Immature natural killer cell (primary cell): ENCODE measurements around the gene PPP1R13B. TPM values are rescaled to one million over a fixed set of nuclear protein-coding genes. Genes with fewer than 3 reads are reported as not detected.

Source experiments
- DNase-seq, 3 donors: peaks; one replicate each; pipeline ENCODE4 v3.0.0; 2022; ENCODE audit warnings: mixed read lengths in 1 of 3
- H3K27ac Mint-ChIP-seq, 6 donors: one replicate each; pipeline ENCODE4 v1.8.0; 2020; ENCODE audit warnings: mixed read lengths in 6 of 6, mild to moderate bottlenecking in 5 of 6, inconsistent platforms in 4 of 6, moderate library complexity in 3 of 6
- H3K27me3 Mint-ChIP-seq, 3 donors: one replicate each; pipeline ENCODE4 v1.8.0; 2020 to 2021; ENCODE audit warnings: low read depth in 3 of 3, mild to moderate bottlenecking in 3 of 3, mixed read lengths in 3 of 3, moderate library complexity in 3 of 3, inconsistent platforms in 1 of 3
- H3K36me3 Mint-ChIP-seq, 3 donors: one replicate each; pipeline ENCODE4 v1.8.0; 2020; ENCODE audit warnings: mixed read lengths in 3 of 3, inconsistent platforms in 2 of 3, mild to moderate bottlenecking in 2 of 3
- H3K4me1 Mint-ChIP-seq, 2 donors: one replicate each; pipeline ENCODE4 v1.8.0; 2020; ENCODE audit warnings: inconsistent platforms in 2 of 2, mild to moderate bottlenecking in 2 of 2, mixed read lengths in 2 of 2, moderate library complexity in 1 of 2
- H3K4me3 Mint-ChIP-seq, 5 donors: one replicate each; pipeline ENCODE4 v1.8.0; 2020; ENCODE audit warnings: mild to moderate bottlenecking in 5 of 5, mixed read lengths in 5 of 5, inconsistent platforms in 3 of 5, moderate library complexity in 3 of 5
- H3K9me3 Mint-ChIP-seq, 6 donors: one replicate each; pipeline ENCODE4 v1.8.0; 2020; ENCODE audit warnings: mild to moderate bottlenecking in 6 of 6, mixed read lengths in 6 of 6, inconsistent platforms in 4 of 6, moderate library complexity in 3 of 6
- polyA plus RNA-seq, 3 donors: library from polyadenylated mRNA; unstranded; fragments of 300-500 nt; fragmentation: Illumina TruSeq; gene quantifications; one replicate each; pipeline ENCODE4 v1.2.3, GENCODE V29; 2021

Gene PPP1R13B
- polyA plus RNA-seq, 3 donors from 2014 or later: 0.85 to 6.7 (median 4.1) TPM

DNA sequence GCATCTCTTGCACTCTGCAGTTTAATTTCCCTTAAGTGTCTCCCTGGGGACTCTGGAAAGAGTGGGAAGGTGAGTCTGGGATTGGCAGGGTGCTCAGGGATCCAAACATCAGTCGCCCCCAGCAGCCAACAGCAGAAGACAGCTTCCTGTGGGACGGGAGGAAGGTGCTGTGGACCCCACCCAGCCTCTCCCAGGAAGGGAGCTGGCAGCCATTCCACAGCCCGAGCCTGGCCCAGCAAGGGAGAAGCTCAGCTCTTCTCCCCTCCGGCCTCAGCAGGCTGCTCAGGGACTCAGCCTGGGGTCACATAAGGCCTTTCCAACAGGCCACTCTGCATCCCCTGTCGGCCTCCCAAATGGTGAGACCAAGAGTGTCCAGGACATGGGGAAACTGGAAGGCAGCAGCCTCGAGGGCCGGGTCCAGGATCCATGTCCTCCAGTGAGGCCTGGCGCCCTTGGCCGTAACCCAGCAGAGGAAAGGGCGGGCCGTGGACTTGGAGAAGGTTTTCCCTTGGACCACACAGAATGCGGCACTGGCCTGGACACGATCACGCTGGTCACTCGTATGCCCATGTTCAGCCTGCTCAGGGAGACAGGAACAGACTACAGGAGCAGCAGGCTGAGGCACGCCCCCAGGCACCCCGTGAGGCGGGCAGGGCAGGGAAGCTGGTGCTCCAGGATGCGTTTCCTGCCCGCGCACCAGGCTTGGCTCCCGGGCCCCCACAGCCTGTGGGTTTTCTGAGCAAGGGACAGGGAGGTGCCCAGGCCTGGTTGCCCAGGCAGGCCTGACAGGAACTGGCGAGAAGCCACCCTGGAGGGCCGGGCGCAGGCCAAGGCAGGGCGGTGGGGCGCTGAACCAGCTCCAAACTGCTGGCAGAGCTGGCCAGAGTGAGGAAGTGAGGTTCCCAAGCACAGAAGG is 135.6 kb downstream of the PPP1R13B start:
- Mint-ChIP-seq H3K27ac (no peak overlapping the region), H3K4me1 (peaks cover 13 to 14% of the 10 kb centered on the region in 2 donors), H3K4me3 (no peak overlapping the region), H3K9me3 (no peaks in the 10 kb centered on the region), H3K36me3 (no peaks in the 10 kb centered on the region), H3K27me3 (peaks cover 4 to 16% (median 6%) of the 10 kb centered on the region in 3 donors)
- no peak for DNase-seq

DNA sequence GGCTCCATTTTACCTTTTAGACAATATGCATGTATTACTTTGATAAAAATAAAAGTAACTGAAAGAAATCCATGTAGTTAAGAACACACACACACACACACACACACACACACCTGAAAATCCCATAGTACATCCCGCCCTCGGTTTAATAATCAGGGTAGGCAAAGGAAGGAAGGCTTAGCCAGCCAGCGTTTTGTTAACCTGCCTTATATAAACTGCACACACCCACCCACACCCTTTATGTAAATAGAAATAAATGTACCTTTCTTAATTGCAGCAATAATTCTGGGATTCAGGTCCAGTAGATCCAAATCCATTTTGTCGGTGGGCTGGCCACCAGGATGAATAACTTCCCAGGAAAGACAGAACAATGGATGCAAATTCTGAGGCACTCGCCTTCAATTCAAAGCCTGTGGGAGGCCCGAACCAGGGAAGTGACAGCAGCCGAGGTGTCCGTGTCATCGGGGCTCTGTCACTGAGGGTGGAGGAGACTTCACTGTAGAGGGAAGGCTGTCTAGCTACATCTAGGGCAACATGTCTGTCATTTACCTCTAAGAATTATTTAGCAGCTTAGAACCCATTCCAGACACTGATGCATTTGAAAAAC is 136.5 kb downstream of the PPP1R13B start:
- Mint-ChIP-seq H3K4me1 (peaks cover 13 to 14% of the 10 kb centered on the region in 2 donors), H3K27me3 (peaks cover 4 to 16% (median 6%) of the 10 kb centered on the region in 3 donors), H3K27ac (peak overlapping the region in 1 of 6 donors; percentile 28), H3K9me3 (no peaks in the 10 kb centered on the region), H3K36me3 (no peaks in the 10 kb centered on the region), H3K4me3 (no peak overlapping the region)
- DNase-seq: no peak

DNA sequence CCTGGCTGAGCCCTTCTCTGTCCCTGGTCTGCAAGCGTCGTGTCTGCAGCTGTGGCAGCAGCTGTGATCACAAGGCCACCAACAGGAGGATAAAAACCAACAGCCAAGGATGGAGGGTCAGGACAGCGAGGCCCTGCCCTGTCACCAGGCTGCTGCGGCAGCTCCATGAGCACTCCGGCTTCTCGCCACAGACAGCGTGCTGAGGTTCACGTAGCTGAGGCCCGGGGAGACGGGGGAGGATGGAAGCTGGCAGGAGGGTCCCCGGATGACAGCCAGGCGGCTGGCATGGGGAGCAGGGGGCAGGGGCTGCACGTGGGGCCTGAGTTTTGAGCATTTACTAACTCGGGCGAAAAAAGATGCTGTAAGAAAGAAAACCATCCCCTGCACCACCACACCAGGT is 137.6 kb downstream of the PPP1R13B start:
- H3K27ac Mint-ChIP-seq: no peak overlapping the region
- no peak overlapping the region for H3K4me3 Mint-ChIP-seq

DNA sequence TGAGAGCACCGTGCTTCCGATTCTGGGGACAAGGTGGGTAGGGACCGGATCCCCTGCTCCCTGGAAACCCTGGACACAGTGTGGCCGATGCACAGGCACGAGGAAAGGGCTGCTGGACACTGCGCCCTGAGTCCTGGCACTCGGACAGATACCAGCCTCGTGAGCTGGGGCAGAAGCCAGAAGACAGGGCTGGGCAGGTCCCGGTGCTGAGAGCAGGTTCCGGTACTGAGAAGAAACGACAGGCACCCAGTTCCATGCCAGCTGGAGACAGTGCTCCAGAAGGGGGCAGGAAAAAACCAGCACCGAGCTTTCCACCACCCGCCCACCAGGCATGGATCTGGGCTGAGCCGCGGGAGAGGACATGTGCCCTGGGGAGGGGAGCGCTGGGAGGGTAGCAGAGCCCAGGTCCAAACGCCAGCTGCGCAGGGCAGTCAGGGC is 138.6 kb downstream of the PPP1R13B start:
- H3K27me3 Mint-ChIP-seq: peaks cover 3 to 13% (median 3%) of the 10 kb centered on the region in 3 donors
- H3K4me1 Mint-ChIP-seq: peaks cover under 1 to 6% of the 10 kb centered on the region in 2 donors
- no peaks in the 10 kb centered on the region for H3K9me3 Mint-ChIP-seq
- H3K36me3 Mint-ChIP-seq: peaks cover 0 to 2% (median 0%) of the 10 kb centered on the region in 3 donors
- no peak overlapping the region for H3K4me3 Mint-ChIP-seq
- H3K27ac Mint-ChIP-seq: no peak overlapping the region
- DNase-seq: no peak

More for the DNA sequence above, 137.6 kb downstream of the PPP1R13B start:
- H3K9me3 Mint-ChIP-seq: no peaks in the 10 kb centered on the region
- peaks cover 3 to 13% (median 3%) of the 10 kb centered on the region in 3 donors for H3K27me3 Mint-ChIP-seq
- no peak for DNase-seq
- H3K36me3 Mint-ChIP-seq: no peaks in the 10 kb centered on the region
- peaks cover 7 to 10% of the 10 kb centered on the region in 2 donors for H3K4me1 Mint-ChIP-seq

DNA sequence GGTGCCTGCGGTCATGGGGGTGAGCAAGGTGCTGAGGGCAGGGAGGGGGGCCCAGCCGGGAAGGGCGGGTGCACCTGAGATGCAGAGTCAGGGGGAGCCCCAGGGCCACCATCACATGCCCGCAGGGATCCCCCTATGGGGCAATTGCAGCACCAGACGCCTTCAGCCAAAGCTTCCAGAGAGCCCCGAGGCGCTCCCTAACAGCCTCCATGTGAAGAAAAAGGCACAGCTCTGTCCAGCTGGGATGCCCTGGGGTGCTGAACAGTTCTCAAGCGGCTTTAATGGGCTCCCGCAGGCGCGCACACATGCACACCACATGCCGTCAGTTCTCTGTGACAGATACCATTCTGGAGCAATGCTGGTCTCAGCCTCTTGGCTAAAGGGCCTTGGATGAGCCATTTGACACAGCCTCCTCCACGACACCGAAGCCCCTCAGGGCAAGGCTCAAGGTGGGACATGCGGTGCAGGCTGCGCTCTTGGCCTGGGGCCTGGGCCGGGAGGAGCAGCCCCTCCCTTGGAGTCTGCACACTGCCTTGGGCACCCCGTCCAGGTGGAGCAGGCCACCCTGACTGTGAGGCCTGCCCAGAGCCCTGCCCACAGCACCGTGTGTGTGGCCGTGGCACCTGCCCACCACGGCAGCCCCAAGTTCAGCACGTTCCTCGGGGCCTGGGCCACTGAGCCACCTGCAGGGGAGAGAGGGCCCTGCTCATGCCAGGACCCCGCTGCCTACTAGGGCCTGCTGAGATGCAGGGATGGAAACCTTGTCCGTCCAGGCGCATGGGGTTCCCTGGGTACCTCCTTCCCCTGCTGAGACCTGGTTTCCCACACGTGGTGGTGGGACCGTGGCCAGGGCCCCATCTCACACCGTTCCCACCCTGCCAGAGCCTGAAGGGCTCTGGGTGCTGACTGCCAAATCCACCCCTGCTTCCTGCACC is 139.8 kb downstream of the PPP1R13B start:
- no peak overlapping the region for H3K4me3 Mint-ChIP-seq
- H3K4me1 Mint-ChIP-seq: peaks cover 0 to 1% of the 10 kb centered on the region in 2 donors
- no peak overlapping the region for H3K27ac Mint-ChIP-seq
- peaks cover 3 to 16% (median 5%) of the 10 kb centered on the region in 3 donors for H3K27me3 Mint-ChIP-seq
- peaks cover 0 to 5% (median 0%) of the 10 kb centered on the region in 3 donors for H3K36me3 Mint-ChIP-seq
- no peak for DNase-seq
- H3K9me3 Mint-ChIP-seq: no peaks in the 10 kb centered on the region

GRCh38 chr14:103706551-103707328 is 140.6 kb downstream of the PPP1R13B start:
- Mint-ChIP-seq H3K4me1 (peaks cover 0 to 1% of the 10 kb centered on the region in 2 donors), H3K36me3 (peaks cover 0 to 5% (median 0%) of the 10 kb centered on the region in 3 donors)
- no peak for DNase-seq

DNA sequence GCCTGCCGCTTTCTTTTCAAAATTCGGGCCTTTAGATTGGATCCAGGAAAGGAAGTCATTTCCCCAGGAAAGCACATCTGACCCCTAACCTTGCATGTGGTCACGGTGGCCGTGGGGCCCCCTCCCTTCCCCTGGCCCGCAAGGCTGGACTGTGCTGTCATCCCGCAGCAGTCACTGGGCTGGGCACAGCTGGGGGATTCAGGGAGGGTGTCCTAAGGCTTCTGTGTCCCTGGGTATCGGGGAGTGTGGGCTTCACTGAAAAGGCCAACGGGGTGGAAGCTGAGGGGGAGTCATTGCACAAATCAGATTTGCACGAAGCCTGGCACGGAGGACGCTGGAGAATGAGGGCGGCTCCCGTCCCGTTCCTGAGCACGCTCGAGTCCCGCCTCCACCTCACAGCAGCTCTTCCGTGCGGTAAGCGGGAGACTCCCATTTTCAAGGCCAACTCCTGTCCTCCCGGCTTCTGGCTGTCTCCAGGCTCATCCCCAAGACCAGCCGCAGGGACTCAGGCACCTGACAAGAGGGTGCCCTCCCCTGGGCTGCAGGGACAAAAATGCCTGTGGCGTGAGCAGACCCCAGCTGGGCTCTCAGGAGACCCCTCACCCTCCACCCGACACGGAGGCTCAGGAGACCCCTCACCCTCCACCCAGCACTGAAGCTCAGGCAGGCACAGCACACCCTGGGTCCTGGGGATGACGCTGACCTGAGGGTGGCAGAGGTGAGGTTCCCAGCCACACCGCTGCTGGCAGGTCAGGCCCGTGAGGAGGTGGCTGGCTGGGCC is 141.7 kb downstream of the PPP1R13B start:
- Mint-ChIP-seq H3K27ac (no peak overlapping the region), H3K27me3 (peaks cover 3 to 16% (median 5%) of the 10 kb centered on the region in 3 donors), H3K36me3 (peaks cover 0 to 5% (median 0%) of the 10 kb centered on the region in 3 donors), H3K9me3 (no peaks in the 10 kb centered on the region), H3K4me1 (peaks cover 0 to 1% of the 10 kb centered on the region in 2 donors), H3K4me3 (no peak overlapping the region)
- DNase-seq: no peak

More at GRCh38 chr14:103706551-103707328, 140.6 kb downstream of the PPP1R13B start:
- H3K4me3 Mint-ChIP-seq: no peak overlapping the region
- peaks cover 1 to 16% (median 5%) of the 10 kb centered on the region in 3 donors for H3K27me3 Mint-ChIP-seq
- H3K27ac Mint-ChIP-seq: no peak overlapping the region
- no peaks in the 10 kb centered on the region for H3K9me3 Mint-ChIP-seq

DNA sequence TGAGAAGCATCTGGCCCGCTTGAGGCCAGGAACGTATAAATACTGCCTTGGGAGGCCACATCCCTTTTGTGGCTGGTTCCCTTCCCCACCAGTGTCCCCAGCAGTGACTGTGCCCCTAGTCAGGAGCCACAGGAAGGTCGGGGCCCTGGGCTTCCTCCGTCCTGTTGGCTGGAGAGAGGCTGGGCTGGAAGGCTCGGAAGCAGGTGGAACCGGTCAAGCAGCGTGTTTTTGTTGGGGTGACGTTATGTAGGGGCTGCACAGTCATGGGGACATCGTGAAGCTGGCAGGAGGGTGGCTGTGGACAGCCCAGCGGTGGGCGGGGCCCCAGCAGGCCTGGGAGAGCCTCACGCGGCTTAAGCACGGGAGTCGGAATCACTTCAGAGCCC is 142.3 kb downstream of the PPP1R13B start:
- H3K4me3 Mint-ChIP-seq: no peak overlapping the region
- H3K36me3 Mint-ChIP-seq: peaks cover 0 to 5% (median 0%) of the 10 kb centered on the region in 3 donors
- no peak overlapping the region for H3K27ac Mint-ChIP-seq

DNA sequence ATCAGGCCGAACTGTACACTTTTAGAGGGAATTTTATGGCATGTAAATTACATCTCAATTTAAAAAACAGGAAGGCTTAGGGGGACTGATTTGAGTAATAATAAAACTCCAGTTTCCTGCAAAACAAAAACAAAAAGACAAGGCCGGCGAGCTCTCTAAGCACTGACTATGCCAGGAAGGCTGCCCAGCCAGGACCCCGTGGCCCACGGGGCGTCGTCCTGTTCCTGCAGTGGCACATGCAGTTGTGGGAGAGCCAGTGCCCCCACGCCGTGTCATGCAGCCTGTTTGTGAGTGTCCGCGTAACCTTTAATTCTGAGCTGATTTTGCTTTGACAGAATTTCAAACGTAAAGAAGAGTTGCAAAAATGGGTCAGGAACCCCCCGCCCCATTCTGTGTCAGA is 142.7 kb downstream of the PPP1R13B start:
- peaks cover 0 to 1% of the 10 kb centered on the region in 2 donors for H3K4me1 Mint-ChIP-seq
- peaks cover 0 to 5% (median 0%) of the 10 kb centered on the region in 3 donors for H3K36me3 Mint-ChIP-seq
- DNase-seq: no peak
- H3K27me3 Mint-ChIP-seq: peaks cover 3 to 11% (median 5%) of the 10 kb centered on the region in 3 donors
- H3K27ac Mint-ChIP-seq: no peak overlapping the region
- no peak overlapping the region for H3K4me3 Mint-ChIP-seq
- H3K9me3 Mint-ChIP-seq: no peaks in the 10 kb centered on the region

More for the DNA sequence above, 142.3 kb downstream of the PPP1R13B start:
- Mint-ChIP-seq H3K9me3 (no peaks in the 10 kb centered on the region), H3K27me3 (peaks cover 3 to 13% (median 5%) of the 10 kb centered on the region in 3 donors), H3K4me1 (peaks cover 0 to 1% of the 10 kb centered on the region in 2 donors)
- no peak for DNase-seq

- H3K27ac Mint-ChIP-seq: peak overlapping the region in 2 of 6 donors; percentile 34 to 64
- no peaks in the 10 kb centered on the region for H3K9me3 Mint-ChIP-seq
- DNase-seq: no peak
- H3K27me3 Mint-ChIP-seq: peaks cover 3 to 5% (median 3%) of the 10 kb centered on the region in 3 donors
- H3K4me3 Mint-ChIP-seq: no peak overlapping the region
- H3K36me3 Mint-ChIP-seq: peaks cover 0 to 5% (median 0%) of the 10 kb centered on the region in 3 donors
- no peaks in the 10 kb centered on the region for H3K4me1 Mint-ChIP-seq
Measured at GRCh38 chr14:103703433-103704385, 143.7 kb downstream of the PPP1R13B start.
